Adrenal gland (tissue), 12 donors: Measurements from ENCODE around the gene DDC. TPM values are rescaled to one million over a fixed set of nuclear protein-coding genes. Genes with fewer than 3 reads are reported as not detected.

Source experiments
- DNase-seq, 7 donors: peaks; one replicate each; pipeline ENCODE4 v3.0.0-alpha.2; 2019 to 2020
- H3K27ac ChIP-seq, 5 donors: fragments of 200-600 bp; sonication (generic) in 4 of 5; 1 replicate in 3 of 5; 2 replicates in 2 of 5; pipeline versions ENCODE4 v1.5.1 to v1.8.0; 2016 to 2020; ENCODE audit warnings: mild to moderate bottlenecking in 1 of 5
- H3K27me3 ChIP-seq: fragments of 200-600 bp; 2 replicates; pipeline ENCODE4 v1.8.0; 2021
- H3K36me3 ChIP-seq, 2 donors: fragments of 200-600 bp; replicated peaks in 1 of 2; 1 replicate in 1 of 2; 2 replicates in 1 of 2; pipeline versions ENCODE4 v1.5.1 to v1.8.0; 2018 to 2022
- H3K4me1 ChIP-seq, 2 donors: fragments of 200-600 bp; replicated peaks in 1 of 2; 1 replicate in 1 of 2; 2 replicates in 1 of 2; pipeline versions ENCODE4 v1.5.1 to v1.8.0; 2018 to 2021
- H3K4me3 ChIP-seq, 4 donors: fragments of 200-600 bp; sonication (generic) in 3 of 4; one replicate each; pipeline ENCODE4 v1.5.1; 2016 to 2018
- H3K9me3 ChIP-seq, 3 donors: fragments of 200-600 bp; sonication (generic) in 1 of 3; replicated peaks in 1 of 3; 1 replicate in 2 of 3; 2 replicates in 1 of 3; pipeline versions ENCODE4 v1.5.1 to v1.8.0; 2016 to 2021
- CTCF ChIP-seq, 6 experiments: fragments of 450-650 bp in 4 of 6; fragments of 200-600 bp in 2 of 6; sonication (generic) in 1 of 6; IDR thresholded peaks; 1 replicate in 5 of 6; 2 replicates in 1 of 6; pipeline versions ENCODE4 v1.5.1 to v1.8.0; 2016 to 2021; ENCODE audit warnings: antibody characterized with exemption in 6 of 6, mild to moderate bottlenecking in 2 of 6, moderate library complexity in 1 of 6
- POLR2A ChIP-seq, 2 donors: fragments of 450-650 bp; IDR thresholded peaks; one replicate each; pipeline ENCODE4 v1.6.1; 2017; ENCODE audit warnings: antibody characterized with exemption in 2 of 2, mild to moderate bottlenecking in 2 of 2, moderate library complexity in 1 of 2
- WGBS, 4 donors: extraction: QIAGEN DNeasy Blood & Tissue Kit in 2 of 4; methylation state at CpG; one replicate each; pipeline versions ENCODE4 v1.1.5 to v1.1.7; 2013 to 2017; 5-methylcytosine and 5-hydroxymethylcytosine counted together
- intact Hi-C, 2 donors: fragments of 100-400 bp; cut with DNase I; formaldehyde crosslinking; loops; one replicate each; pipeline versions ENCODE4 v1.14.1 to v1.15.0; 2022 to 2023
- polyA plus RNA-seq, 3 donors: library from polyadenylated mRNA; stranded (reverse); fragments of 200-250 nt in 2 of 3; fragments of 350-450 nt in 1 of 3; fragmentation: Illumina TruSeq in 1 of 3; extraction: RNeasy Lipid Tissue Mini Kit (QIAGEN cat#74804) in 1 of 3; gene quantifications; one replicate each; pipeline ENCODE4 v1.2.3, GENCODE V29; 2013 to 2014
- total RNA-seq, 9 donors: library from RNA; depleted of rRNA in 4 of 9; stranded (reverse); fragments of >200 nt in 4 of 9; fragments of 120-200 nt in 1 of 9; fragmentation: NEBNext Ultra II Directional in 1 of 9; extraction: Animal tissue kit (Norgen Biotek cat#: 25700) in 1 of 9; gene quantifications; one replicate each; pipeline versions ENCODE4 v1.1.0 to v1.2.4, GENCODE V29; 2013 to 2023
- donor health status: healthy with polysubstance abuse.
- donor health status: Bipolar disorder and iron deficiency.
- donor health status: DM: yes; HTN: yes; CAD: no.
- donor health status: DM: no; HTN: no; CAD: no.
- donor health status: DM: no; HTN: no; CAD: no.
- donor health status: DM: yes; HTN: yes; CAD: no.

DDC gene
- total and polyA plus RNA-seq, 12 donors, result 0.58 to 52.7 (median 15.4) TPM

- H3K27me3 ChIP-seq, result no peaks in the 10 kb centered on the region
- H3K9me3 ChIP-seq, result no peaks in the 10 kb centered on the region
- 39 to 45% (median 40%) methylated on average over 5 of the region's 5 CpGs for WGBS, 4 donors
- no peak overlapping the region for H3K4me3 ChIP-seq
- peaks cover 0 to 26% of the 10 kb centered on the region in 2 donors for H3K36me3 ChIP-seq
- peak; percentile 45 to 73 (median 56) for DNase-seq
- intact Hi-C loops, result no loop called here
- H3K4me1 ChIP-seq, result peaks cover 0 to 12% of the 10 kb centered on the region in 2 donors
- H3K27ac ChIP-seq, result no peak overlapping the region
- no peak for TF ChIP-seq POLR2A (IDR thresholded peaks at IDR 0.05)
- TF ChIP-seq CTCF (IDR thresholded peaks at IDR 0.05), result peak; percentile 20 to 70 (median 50)
Measured at GRCh38 chr7:50595491-50596102, 30.4 kb upstream of the DDC start.

- H3K4me3 ChIP-seq, result no peak overlapping the region
- no peaks in the 10 kb centered on the region for H3K9me3 ChIP-seq
- no peaks in the 10 kb centered on the region for H3K27me3 ChIP-seq
- no peak for TF ChIP-seq POLR2A (IDR thresholded peaks at IDR 0.05)
- no peak for TF ChIP-seq CTCF (IDR thresholded peaks at IDR 0.05)
- no peak for DNase-seq
- intact Hi-C loops, result no loop called here
- 60 to 63% (median 63%) methylated on average over 7 of the region's 7 CpGs for WGBS, 4 donors
- H3K4me1 ChIP-seq, result peaks cover 0 to 12% of the 10 kb centered on the region in 2 donors
- peaks cover 0 to 26% of the 10 kb centered on the region in 2 donors for H3K36me3 ChIP-seq
- H3K27ac ChIP-seq, result no peak overlapping the region
Measured at GRCh38 chr7:50594734-50595485, 29.7 kb upstream of the DDC start.

GRCh38 chr7:50594136-50594535 lies 28.9 kb upstream of the DDC start:
- H3K36me3 ChIP-seq, result peaks cover 0 to 26% of the 10 kb centered on the region in 2 donors
- WGBS, 4 donors, result 77 to 92% (median 86%) methylated on average over 4 of the region's 4 CpGs
- no peak for TF ChIP-seq CTCF (IDR thresholded peaks at IDR 0.05)
- TF ChIP-seq POLR2A (IDR thresholded peaks at IDR 0.05), result no peak
- no peaks in the 10 kb centered on the region for H3K27me3 ChIP-seq
- no peak overlapping the region for H3K4me3 ChIP-seq
- DNase-seq, result no peak
- peaks cover 0 to 10% of the 10 kb centered on the region in 2 donors for H3K4me1 ChIP-seq
- H3K9me3 ChIP-seq, result no peaks in the 10 kb centered on the region
- intact Hi-C loops, result no loop called here
- no peak overlapping the region for H3K27ac ChIP-seq

GRCh38 chr7:50592940-50593339 lies 27.7 kb upstream of the DDC start:
- H3K36me3 ChIP-seq, result peaks cover 0 to 26% of the 10 kb centered on the region in 2 donors

More at GRCh38 chr7:50592940-50593339, 27.7 kb upstream of the DDC start:
- no peak for TF ChIP-seq CTCF (IDR thresholded peaks at IDR 0.05)
- no peak for TF ChIP-seq POLR2A (IDR thresholded peaks at IDR 0.05)
- no peaks in the 10 kb centered on the region for H3K27me3 ChIP-seq
- H3K9me3 ChIP-seq, result no peaks in the 10 kb centered on the region
- whole genome bisulfite sequencing, 4 donors, result 96 to 97% (median 97%) methylated on average over 13 of the region's 13 CpGs
- no peak overlapping the region for H3K4me3 ChIP-seq
- H3K27ac ChIP-seq, result no peak overlapping the region
- DNase-seq, result no peak
- peaks cover 2 to 6% of the 10 kb centered on the region in 2 donors for H3K4me1 ChIP-seq
- intact Hi-C loops, result no loop called here
